Right hindlimb (tissue), 1 donor: Measurements from ENCODE around the gene NR3C1.
"Not testable (repeated sequence)": the region's sequence is repeated elsewhere in the genome, so short reads cannot be mapped to it uniquely, and the experiment has no call there.

ENCODE experiments used
- DNase-seq: peaks from one replicate; pipeline ENCODE4 v3.0.0-alpha.2; 2018

NR3C1 gene

GRCh38 chr5:143359869-143360268 is 43.6 kb downstream of the NR3C1 start:
- DNase-seq: no peak

DNA sequence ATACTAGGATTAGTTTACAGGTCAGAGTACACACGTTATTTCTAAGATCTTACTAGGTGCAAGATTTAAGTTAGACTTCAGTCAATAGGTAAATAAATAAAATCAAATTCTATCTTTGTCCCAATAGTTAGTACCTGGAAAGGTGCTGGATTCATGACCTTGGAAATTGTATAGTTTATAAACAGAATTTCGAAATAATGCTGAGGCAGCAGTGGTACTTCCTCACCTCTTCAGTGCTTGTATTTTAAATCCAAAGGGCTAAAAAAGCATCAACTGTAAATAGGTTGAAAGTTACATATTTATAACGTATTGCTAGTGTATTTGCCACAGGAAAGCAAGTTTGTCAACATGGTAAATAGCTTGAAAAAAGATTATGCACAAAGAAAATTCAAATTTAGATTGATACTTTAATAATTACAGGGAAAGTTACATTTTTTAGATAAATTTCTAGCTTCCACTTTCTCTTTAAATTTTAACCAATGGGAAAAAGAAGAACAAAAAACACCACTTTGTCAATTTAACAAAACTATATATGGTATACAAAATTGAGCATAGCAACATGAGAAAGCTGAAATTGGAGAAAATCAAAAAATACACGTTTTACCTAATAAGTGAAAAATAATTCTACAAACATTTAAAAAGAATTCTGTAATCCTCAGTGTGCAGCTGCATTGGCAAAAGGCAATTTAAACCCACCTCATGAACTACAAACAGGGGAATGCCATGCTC is 46.5 kb downstream of the NR3C1 start:
- DNase-seq: no peak

GRCh38 chr5:143355710-143356109 is 47.8 kb downstream of the NR3C1 start:
- peak; percentile 71 for DNase-seq

DNA sequence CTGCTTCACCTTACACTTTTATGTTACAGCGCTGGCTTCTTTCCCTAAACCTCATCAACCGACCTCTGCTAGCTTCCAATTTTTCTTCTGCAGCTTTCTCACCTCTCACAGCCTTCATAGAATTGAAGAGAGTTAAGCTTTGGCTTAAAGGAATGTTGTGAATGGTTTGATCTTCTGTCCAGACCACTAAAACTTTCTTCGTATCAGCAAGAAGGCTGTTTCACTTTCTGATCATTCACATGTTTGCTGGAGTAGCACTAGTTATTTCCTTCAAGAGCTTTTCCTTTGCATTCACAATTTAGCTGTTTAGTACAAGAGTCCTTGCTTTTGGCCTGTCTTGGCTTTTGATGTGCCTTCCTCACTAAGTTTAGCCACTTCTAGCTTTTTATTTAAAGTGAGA is 49.5 kb downstream of the NR3C1 start:
- no peak for DNase-seq

DNA sequence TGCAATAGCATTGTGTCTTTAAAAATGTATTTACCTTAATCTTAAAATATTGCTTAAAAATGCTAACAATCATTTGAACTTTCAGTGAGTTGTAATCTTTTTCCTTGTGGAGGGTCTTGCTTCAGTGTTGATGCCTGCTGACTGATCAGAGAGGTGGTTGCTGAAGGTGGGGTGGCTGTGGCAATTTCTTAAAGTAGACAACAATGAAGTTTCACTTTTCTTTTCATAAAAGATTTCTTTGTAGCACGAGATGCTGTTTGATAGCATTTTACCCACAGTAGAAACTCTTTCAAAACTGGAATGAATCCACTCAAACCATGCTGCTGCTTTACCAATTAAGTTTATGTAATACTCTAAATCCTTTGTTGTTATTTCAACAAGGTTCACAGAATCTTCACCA is 50.8 kb downstream of the NR3C1 start:
- DNase-seq: no peak

DNA sequence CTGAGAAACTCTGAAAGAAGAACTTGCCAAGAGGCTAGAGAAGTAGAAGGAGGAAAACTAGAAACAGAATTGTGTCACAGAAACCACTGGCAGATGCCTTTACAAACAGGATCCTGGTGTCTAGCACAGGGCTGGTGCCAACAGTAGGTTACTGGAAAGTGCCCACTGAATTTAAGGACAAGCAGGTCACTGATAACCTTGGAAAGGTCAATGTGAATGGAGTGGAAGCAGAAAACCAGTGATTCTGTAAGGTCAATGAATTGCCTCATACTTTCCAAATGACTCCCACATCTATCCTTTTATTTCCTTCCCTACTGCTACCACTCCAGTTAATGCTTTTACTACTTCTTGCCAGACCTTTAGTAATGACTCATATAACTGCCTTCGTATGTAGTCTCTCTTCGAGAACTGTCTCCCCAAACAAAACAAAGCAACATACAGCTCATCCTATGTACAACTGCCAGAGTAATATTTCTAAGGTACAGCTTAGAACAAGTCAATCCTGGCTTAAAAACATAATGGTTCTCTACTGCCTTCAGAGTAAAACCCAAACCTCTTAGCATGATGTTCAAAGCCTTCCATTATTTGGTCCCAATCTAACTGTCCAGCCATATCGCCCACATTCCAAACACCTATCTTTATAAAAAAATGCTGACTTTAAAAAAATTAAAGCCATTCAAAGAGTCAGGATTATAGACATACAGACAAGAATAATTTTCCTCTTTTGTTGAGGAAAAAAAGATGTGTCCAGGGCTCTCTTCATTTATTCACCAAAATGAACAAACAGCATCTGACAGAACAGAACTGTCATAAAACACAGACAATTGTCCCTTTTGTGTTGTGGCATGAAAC is 52.5 kb downstream of the NR3C1 start:
- no peak for DNase-seq

- DNase-seq: no peak
These were observed 53.1 kb downstream of the NR3C1 start for GRCh38 chr5:143350341-143350740.

- no peak for DNase-seq
These were observed 54.3 kb downstream of the NR3C1 start for GRCh38 chr5:143349177-143349576.

DNA sequence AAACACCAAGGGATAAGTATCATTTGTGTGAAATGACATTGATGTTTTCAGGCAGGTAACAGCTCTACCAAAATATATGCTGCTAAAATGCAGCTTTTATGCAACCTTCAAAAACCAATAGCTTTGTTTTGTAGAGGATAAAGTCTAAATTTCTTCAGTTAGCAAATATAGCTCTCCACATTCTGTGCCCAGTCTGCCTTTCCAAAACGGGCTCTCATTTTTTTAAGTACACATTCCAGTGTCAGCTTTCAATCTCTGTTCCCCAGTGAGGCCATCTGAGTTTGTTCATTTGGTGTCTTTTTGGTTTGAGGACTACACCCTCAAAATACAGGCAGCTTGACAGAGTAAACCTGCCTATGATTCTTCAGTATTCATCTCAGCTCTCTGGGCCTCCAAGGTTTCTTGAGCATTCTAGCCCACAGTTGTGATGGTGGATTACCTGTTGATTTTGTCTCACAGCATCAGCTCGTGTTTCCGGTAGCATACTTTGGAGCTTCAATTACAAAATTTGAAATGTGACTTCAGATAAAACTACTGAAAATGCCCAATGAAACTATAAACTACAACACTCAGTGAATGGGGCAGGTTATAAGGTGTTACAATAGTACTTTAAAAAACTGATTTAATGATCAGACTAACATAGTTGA is 55.7 kb downstream of the NR3C1 start:
- no peak for DNase-seq

DNA sequence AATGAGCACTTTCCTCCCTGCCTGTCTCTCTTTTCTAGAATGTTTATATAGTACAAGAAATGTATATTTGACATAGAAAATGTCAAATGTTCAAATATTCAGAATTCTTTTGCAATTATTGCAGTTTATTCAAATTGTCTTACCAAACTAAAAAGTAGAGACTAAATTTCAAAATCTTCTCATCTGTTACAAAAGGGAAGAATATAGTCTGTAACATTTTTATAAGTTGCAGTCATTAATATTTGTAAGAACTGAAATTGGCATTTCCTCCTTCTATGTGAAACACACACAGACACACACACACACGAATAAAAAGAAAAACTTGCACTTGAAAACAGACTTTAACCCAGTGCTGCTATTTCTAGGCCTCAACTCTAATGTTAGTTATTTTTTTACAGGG is 56.4 kb downstream of the NR3C1 start:
- DNase-seq: no peak

DNA sequence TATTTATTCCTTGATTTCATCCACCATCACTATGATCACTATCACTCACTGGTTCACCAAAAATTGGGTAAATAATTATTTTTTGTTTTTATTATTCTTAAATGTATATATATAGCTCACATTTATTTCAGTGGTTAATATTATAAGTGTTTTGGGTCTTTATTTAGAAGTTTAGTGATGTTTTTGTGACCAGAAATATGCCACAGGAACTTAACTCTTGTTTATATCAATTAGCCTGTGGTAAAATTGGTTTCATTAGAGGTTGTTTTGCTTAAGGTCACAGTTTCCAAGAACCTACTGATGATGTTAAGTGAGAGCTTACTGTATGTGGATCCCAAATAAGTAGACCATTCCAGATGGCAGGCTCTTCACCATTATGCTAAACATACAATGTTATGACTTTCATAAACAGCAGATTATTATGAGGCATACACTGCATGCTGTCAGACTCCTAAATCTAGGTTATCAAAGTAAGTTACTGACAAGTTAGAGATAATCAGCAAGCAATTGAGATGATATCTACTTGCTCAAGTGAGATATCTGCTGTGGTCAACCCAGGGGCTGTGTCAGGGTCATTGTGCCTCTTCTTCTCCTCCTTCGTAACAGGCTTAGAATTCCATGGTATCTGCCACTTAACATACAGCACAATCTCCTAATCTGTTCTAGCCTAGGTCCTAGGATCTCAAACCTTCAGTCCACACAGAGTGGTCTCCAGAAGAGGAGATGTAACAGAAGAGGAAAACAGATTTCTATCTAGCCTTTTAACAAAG is 57.6 kb downstream of the NR3C1 start:
- no peak for DNase-seq

GRCh38 chr5:143343042-143343441 is 60.4 kb downstream of the NR3C1 start:
- DNase-seq: no peak

DNA sequence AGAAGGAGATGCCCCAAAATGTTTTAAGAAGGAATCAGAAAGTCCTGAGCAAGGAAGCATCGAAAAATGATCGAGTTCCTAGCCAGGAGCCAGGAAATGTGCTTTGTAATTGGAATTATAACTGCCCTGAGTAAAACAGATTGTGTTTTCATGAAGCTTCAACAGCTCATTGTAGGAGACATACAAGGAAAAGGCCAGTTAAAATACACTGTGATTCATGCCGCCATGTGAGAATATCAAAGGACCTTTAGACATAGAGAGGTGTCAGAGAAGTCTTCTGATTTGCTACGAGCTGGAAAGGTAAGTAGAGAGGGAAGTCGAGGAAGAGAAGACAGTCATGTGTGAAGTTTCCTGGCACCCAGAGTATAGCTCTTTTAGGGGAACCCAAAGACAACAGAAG is 60.9 kb downstream of the NR3C1 start:
- DNase-seq: no peak

- no peak for DNase-seq
These were observed 61.5 kb downstream of the NR3C1 start for GRCh38 chr5:143341807-143342570.

DNA sequence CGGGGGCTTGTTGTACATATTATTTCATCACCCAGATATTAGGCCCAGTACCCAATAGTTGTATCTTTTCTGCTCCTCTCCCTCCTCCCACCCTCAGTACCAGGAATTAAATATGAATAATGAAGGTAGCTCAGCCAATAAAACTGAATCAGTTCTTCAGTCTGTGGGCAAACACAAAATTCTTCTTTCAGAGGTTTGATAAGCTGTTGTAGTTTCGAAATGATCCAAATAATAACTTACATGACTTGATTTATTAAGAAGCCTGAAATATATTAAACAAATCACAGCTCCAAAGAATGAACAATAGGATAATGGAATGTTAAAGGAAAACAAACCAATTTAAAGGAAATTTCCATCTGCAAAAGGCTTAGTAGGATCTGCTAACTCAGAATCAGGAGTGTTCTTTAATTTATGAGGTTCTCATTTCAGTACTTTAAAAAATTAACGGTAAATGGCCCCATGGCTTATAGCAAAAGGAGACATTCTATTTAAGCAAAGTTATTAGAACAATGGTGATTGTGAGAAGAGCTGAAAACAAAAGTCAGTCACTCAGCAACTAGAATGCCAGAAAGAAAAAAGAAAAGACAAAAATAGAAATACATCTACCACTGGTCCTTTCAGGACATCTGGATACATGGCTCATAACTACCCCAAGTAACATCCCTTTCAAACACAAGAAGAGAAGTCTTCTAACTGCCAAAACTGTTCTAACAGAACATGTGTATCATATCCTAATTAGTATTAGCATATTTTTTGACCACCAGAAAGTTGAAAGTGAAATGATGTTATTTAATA is 62.4 kb downstream of the NR3C1 start:
- no peak for DNase-seq

GRCh38 chr5:143338658-143339366 is 64.7 kb downstream of the NR3C1 start:
- DNase-seq: no peak

DNA sequence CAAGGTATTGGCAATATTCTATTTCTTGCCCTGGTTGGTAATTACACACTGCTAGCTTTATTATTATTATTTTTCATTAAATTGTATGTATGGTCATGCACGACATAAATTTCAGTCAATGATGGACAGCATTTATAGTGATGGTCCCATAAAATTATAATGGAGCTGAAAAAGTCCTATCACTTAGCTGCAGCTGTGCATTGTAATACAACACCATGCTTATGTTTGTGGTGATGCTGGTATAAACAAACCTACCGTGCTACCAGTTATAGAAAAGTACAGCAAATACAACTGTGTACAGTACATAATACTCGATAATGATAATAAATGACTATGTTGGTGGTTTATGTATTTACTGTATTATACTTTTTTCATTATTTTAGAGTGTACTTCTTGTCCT is 65.5 kb downstream of the NR3C1 start:
- no peak for DNase-seq

GRCh38 chr5:143336485-143336884 is 67.0 kb downstream of the NR3C1 start:
- DNase-seq: no peak

DNA sequence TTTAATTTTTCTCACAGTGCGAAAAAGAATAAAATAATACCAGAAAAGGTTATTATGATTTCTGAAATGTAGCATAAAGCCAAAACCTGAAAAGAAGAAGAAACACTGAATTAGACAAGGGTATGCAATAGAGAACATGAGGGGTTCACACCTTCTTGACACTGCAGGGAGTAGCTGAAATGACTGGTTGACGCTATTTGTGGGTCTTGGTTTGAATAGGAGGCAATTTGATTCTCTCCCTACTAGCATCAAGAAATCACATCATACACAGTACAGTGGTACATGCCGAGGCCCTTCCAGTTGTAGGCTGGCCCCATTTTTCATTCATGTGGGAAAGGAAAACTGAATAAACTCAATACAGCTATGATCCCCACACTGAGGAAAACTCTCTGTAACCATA is 68.6 kb downstream of the NR3C1 start:
- no peak for DNase-seq

DNA sequence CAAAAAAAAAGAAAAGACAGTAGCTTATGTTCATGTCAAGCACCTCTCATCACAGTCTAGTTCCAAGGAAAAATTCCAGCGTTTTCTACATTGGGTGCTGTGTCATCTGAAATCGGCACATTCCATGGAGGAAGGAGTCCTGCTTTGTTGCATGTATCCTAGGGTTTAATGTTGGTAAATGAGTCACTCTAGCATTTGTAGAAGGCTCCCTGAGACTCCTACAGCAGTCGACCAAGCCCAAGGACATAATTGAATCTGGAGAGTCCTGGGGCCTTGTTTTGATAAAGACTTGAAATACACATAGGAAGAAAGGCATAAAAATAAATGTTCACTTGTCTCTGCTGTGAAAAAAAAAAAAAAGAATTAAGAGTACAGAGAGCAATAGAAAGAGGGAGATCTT is 69.1 kb downstream of the NR3C1 start:
- DNase-seq: not testable (repeated sequence)

- DNase-seq: no peak
These were observed 71.5 kb downstream of the NR3C1 start for GRCh38 chr5:143331956-143332355.
